Panc1 (cell line): ENCODE measurements around the gene ABI3BP. TPM values are rescaled to one million over a fixed set of nuclear protein-coding genes. Genes with fewer than 3 reads are reported as not detected.

ENCODE experiments used
- ATAC-seq: fragments of 200-7000 bp; cut with Tn5 transposase; 2 replicates; pipeline ENCODE4 v1.9.1; 2020; ENCODE audit warnings: mild to moderate bottlenecking, moderate library complexity
- BruUV-seq: library from RNA; stranded (reverse); fragments of 400-500 nt; replicated peaks from 2 replicates; lab custom pipeline; 2021; lab: Mats Ljungman, UMichigan
- CTCF ChIA-PET: fragments of 300-600 bp; sonication (Branson Sonifier 250); formaldehyde crosslinking; loops from one replicate; lab custom pipeline; 2022; ENCODE audit warnings: antibody characterized with exemption; lab: Charles Lee
- POLR2A ChIA-PET: fragments of 300-600 bp; sonication (Branson Sonifier 250); formaldehyde crosslinking; loops from one replicate; lab custom pipeline; 2022; ENCODE audit warnings: antibody characterized with exemption; lab: Charles Lee
- DNase-seq: peaks from one replicate; pipeline ENCODE4 v3.0.0-alpha.2; 2010; ENCODE audit warnings: low read depth, low spot score
- H3K27ac ChIP-seq: 2 replicates; pipeline ENCODE4 v1.5.1; 2011; ENCODE audit warnings: mild to moderate bottlenecking, low read length, inconsistent platforms
- H3K27me3 ChIP-seq: fragments of 200-500 bp; sonication (Bioruptor generic); 2 replicates; pipeline ENCODE4 v1.6.0; 2014; ENCODE audit warnings: low read length, inconsistent platforms; ENCODE audit not compliant: control insufficient read depth, insufficient read depth
- H3K36me3 ChIP-seq: fragments of 200-500 bp; sonication (Bioruptor generic); 2 replicates; pipeline ENCODE4 v1.5.1; 2014; ENCODE audit warnings: inconsistent platforms, mild to moderate bottlenecking, low read length, moderate library complexity; ENCODE audit not compliant: control insufficient read depth, insufficient read depth
- H3K4me1 ChIP-seq: 2 replicates; pipeline ENCODE4 v1.5.1; 2011; ENCODE audit warnings: inconsistent platforms, mild to moderate bottlenecking, low read length, moderate library complexity; ENCODE audit not compliant: control insufficient read depth, insufficient read depth
- H3K4me3 ChIP-seq, 2 experiments: 2 replicates each; pipeline ENCODE4 v1.5.1; 2011 to 2012; ENCODE audit warnings: low read depth in 2 of 2, low read length in 2 of 2, mild to moderate bottlenecking in 2 of 2, inconsistent platforms in 1 of 2, moderate library complexity in 1 of 2
- H3K9me3 ChIP-seq: fragments of 200-500 bp; sonication (Bioruptor generic); 2 replicates; pipeline ENCODE4 v1.5.1; 2014; ENCODE audit warnings: low read depth, mild to moderate bottlenecking, inconsistent platforms, low read length, moderate library complexity; ENCODE audit not compliant: control insufficient read depth, insufficient read depth
- POLR2AphosphoS5 ChIP-seq: IDR thresholded peaks from 2 replicates; pipeline ENCODE4 v1.6.1; 2012; ENCODE audit warnings: mild to moderate bottlenecking, low read depth, low read length, moderate library complexity
- SIN3A ChIP-seq: IDR thresholded peaks from 2 replicates; pipeline ENCODE4 v1.6.1; 2012; ENCODE audit warnings: low read depth, mild to moderate bottlenecking, low read length, moderate library complexity, borderline replicate concordance; ENCODE audit not compliant: insufficient read depth
- TCF7L2 ChIP-seq: IDR thresholded peaks from 2 replicates; pipeline ENCODE4 v1.6.1; 2011; ENCODE audit warnings: mild to moderate bottlenecking, low read depth, low read length, inconsistent platforms
- in situ Hi-C: cut with HindIII; loops from 2 replicates; pipeline ENCODE4 v1.10.0; 2016; ENCODE audit warnings: low sequenced_read_pairs, low pct_unique_long_range_greater_than_20kb
- intact Hi-C: fragments of 100-400 bp; cut with micrococcal nuclease; formaldehyde crosslinking; loops from one replicate; pipeline ENCODE4 v1.10.0; 2022; ENCODE audit not compliant: unreplicated experiment
- total RNA-seq: library from RNA; stranded (reverse); gene quantifications from one replicate; pipeline ENCODE4 v1.2.1, GENCODE V29; 2021; ENCODE audit not compliant: unreplicated experiment
- TF ChIP-seq, protein P1 (sequence below), 2 experiments: IDR thresholded peaks; 2 replicates each; pipeline ENCODE4 v1.6.1; 2011 to 2012; ENCODE audit warnings: low read depth in 2 of 2, control low read depth in 1 of 2, low read length in 1 of 2, mild to moderate bottlenecking in 1 of 2, moderate library complexity in 1 of 2; ENCODE audit not compliant: insufficient read depth in 1 of 2
- TF ChIP-seq, protein P2 (sequence below): fragments of 450-650 bp; IDR thresholded peaks from 2 replicates; pipeline ENCODE4 v1.5.1; 2017; ENCODE audit warnings: mild to moderate bottlenecking

ABI3BP gene
- total RNA-seq, 1 experiment from 2014 or later = 0.21 TPM

DNA sequence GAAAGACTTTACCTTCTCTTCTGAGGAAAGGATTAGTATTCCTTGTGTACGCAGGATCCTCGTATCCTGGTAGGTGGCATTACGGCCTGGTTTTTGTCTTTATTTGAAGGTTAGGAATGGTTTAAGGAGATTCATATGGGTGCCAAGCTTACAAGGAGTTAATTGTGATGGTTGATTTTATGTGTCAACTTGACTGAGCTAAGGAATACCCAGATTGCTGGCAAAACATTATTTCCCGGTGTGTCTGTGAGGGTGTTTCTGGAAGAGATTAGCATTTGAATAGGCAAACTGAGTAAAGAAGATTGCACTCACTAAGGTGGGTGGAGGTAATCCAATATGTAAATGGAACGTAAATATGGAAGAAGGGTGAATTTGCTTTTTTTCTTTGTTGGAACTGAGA, 44.4 kb upstream of the ABI3BP start:
- in situ Hi-C loops (no loop called here), intact Hi-C loops (no loop called here)
- no peak for DNase-seq
- TF ChIP-seq POLR2AphosphoS5 (no peak), TCF7L2 (no peak), SIN3A (no peak)
- TF ChIP-seq, protein P1, sequence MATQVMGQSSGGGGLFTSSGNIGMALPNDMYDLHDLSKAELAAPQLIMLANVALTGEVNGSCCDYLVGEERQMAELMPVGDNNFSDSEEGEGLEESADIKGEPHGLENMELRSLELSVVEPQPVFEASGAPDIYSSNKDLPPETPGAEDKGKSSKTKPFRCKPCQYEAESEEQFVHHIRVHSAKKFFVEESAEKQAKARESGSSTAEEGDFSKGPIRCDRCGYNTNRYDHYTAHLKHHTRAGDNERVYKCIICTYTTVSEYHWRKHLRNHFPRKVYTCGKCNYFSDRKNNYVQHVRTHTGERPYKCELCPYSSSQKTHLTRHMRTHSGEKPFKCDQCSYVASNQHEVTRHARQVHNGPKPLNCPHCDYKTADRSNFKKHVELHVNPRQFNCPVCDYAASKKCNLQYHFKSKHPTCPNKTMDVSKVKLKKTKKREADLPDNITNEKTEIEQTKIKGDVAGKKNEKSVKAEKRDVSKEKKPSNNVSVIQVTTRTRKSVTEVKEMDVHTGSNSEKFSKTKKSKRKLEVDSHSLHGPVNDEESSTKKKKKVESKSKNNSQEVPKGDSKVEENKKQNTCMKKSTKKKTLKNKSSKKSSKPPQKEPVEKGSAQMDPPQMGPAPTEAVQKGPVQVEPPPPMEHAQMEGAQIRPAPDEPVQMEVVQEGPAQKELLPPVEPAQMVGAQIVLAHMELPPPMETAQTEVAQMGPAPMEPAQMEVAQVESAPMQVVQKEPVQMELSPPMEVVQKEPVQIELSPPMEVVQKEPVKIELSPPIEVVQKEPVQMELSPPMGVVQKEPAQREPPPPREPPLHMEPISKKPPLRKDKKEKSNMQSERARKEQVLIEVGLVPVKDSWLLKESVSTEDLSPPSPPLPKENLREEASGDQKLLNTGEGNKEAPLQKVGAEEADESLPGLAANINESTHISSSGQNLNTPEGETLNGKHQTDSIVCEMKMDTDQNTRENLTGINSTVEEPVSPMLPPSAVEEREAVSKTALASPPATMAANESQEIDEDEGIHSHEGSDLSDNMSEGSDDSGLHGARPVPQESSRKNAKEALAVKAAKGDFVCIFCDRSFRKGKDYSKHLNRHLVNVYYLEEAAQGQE (IDR thresholded peaks at IDR 0.05; ENCODE audit: insufficient read depth in 1 of 2, low read depth in 2 of 2, low read length in 1 of 2) = no peak
- TF ChIP-seq, protein P2, sequence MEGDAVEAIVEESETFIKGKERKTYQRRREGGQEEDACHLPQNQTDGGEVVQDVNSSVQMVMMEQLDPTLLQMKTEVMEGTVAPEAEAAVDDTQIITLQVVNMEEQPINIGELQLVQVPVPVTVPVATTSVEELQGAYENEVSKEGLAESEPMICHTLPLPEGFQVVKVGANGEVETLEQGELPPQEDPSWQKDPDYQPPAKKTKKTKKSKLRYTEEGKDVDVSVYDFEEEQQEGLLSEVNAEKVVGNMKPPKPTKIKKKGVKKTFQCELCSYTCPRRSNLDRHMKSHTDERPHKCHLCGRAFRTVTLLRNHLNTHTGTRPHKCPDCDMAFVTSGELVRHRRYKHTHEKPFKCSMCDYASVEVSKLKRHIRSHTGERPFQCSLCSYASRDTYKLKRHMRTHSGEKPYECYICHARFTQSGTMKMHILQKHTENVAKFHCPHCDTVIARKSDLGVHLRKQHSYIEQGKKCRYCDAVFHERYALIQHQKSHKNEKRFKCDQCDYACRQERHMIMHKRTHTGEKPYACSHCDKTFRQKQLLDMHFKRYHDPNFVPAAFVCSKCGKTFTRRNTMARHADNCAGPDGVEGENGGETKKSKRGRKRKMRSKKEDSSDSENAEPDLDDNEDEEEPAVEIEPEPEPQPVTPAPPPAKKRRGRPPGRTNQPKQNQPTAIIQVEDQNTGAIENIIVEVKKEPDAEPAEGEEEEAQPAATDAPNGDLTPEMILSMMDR = no peak
- no peaks in the 10 kb centered on the region for H3K4me1 ChIP-seq
- ATAC-seq = no peak
- no peaks in the 10 kb centered on the region for H3K9me3 ChIP-seq
- H3K4me3 ChIP-seq = no peak overlapping the region
- CTCF ChIA-PET = no interaction called here
- POLR2A ChIA-PET = no interaction called here
- H3K36me3 ChIP-seq = no peaks in the 10 kb centered on the region
- H3K27me3 ChIP-seq = no peaks in the 10 kb centered on the region
- no peak overlapping the region for H3K27ac ChIP-seq
- BruUV-seq = no TSS peak

DNA sequence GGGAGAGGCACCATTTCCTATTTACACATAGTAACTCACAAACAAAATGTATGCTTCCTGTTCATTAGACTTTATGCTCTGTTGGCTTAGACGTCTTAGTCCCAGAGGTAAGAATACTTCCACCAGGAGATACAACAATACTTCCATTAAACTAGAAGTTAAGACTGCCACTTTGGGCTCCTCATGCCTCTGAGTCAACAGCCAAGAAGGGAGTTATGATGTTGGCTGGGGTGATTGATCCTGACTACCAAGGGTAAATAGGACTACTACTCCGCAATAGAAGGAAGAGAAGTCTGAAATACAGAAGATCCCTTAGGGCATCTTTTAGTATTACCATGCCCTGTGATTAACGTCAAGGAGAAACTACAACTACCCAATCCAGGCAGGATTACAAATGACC, 43.5 kb upstream of the ABI3BP start:
- ATAC-seq (no peak), DNase-seq (no peak)
- no peak overlapping the region for H3K27ac ChIP-seq
- H3K27me3 ChIP-seq = no peaks in the 10 kb centered on the region
- no peaks in the 10 kb centered on the region for H3K4me1 ChIP-seq
- intact Hi-C loops (no loop called here), in situ Hi-C loops (no loop called here)
- POLR2A ChIA-PET = no interaction called here
- no peaks in the 10 kb centered on the region for H3K9me3 ChIP-seq
- H3K4me3 ChIP-seq = no peak overlapping the region
- TF ChIP-seq, protein P1 (IDR thresholded peaks at IDR 0.05; ENCODE audit: insufficient read depth in 1 of 2, low read depth in 2 of 2, low read length in 1 of 2) = no peak
- TF ChIP-seq TCF7L2 = no peak
- TF ChIP-seq, protein P2 = no peak
- TF ChIP-seq SIN3A = no peak
- no peak for TF ChIP-seq POLR2AphosphoS5
- CTCF ChIA-PET = no interaction called here
- no TSS peak for BruUV-seq
- no peaks in the 10 kb centered on the region for H3K36me3 ChIP-seq
